Muscle of leg (tissue), 11 donors: ENCODE data around the gene CDH18. TPM values are rescaled to one million over a fixed set of nuclear protein-coding genes. Genes with fewer than 3 reads are reported as not detected.

ENCODE experiments used
- DNase-seq: peaks from one replicate; pipeline ENCODE4 v3.0.0; 2013
- H3K27ac ChIP-seq: one replicate; pipeline ENCODE4 v1.5.1; 2013; ENCODE audit warnings: mild to moderate bottlenecking, low read length, control low read depth
- H3K27me3 ChIP-seq: one replicate; pipeline ENCODE4 v1.6.1; 2013; ENCODE audit warnings: low read length; ENCODE audit not compliant: control insufficient read depth, insufficient read depth
- H3K36me3 ChIP-seq: one replicate; pipeline ENCODE4 v1.6.1; 2013; ENCODE audit warnings: low read length; ENCODE audit not compliant: control insufficient read depth, insufficient read depth
- H3K4me1 ChIP-seq: one replicate; pipeline ENCODE4 v1.6.1; 2013; ENCODE audit warnings: low read length; ENCODE audit not compliant: control insufficient read depth, insufficient read depth
- H3K4me3 ChIP-seq: one replicate; pipeline ENCODE4 v1.5.1; 2013; ENCODE audit warnings: low read length, control low read depth
- H3K9me3 ChIP-seq: replicated peaks from 2 replicates; pipeline ENCODE4 v1.6.1; 2013; ENCODE audit warnings: low read depth, low read length; ENCODE audit not compliant: control insufficient read depth
- WGBS: methylation state at CpG from one replicate; pipeline ENCODE4 v1.1.5; 2013; ENCODE audit warnings: missing lambda C conversion rate; ENCODE audit not compliant: insufficient coverage; 5-methylcytosine and 5-hydroxymethylcytosine counted together
- polyA plus RNA-seq, 8 donors: library from polyadenylated mRNA; unstranded; fragments of 120-200 nt; gene quantifications; one replicate each; pipeline versions ENCODE4 v1.2.1 to v1.2.3, GENCODE V29; 2013; ENCODE audit warnings: inconsistent platforms in 1 of 8, low replicate concordance in 1 of 8; ENCODE audit not compliant: insufficient read length in 8 of 8, insufficient read depth in 1 of 8
- total RNA-seq: library from RNA; stranded (reverse); fragments of 120-200 nt; gene quantifications from one replicate; pipeline ENCODE4 v1.2.4, GENCODE V29; 2013

Gene CDH18
- total and polyA plus RNA-seq, 9 donors, result 7.6 to 20.2 (median 10.5) TPM

DNA sequence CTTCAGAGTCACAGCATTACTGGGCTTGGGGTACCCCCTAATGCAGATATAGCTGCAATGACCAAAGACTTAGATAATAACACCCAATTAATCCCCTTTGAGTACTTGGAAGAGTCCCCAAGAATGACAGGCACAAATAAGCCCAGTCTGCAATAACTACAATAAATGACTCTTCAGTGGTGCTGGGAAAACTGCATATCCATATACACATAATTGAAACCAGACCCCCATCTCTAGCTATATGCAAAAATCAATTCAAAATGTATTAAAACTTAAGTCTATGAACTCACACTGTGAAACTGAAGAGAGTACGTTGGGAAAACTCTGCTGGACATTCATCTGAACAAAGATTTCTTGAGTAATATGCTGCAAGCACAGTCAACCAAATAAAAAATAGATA lies 422.5 kb downstream of the CDH18 start:
- H3K27me3 ChIP-seq, result no peaks in the 10 kb centered on the region
- peak; percentile 74 for DNase-seq
- no peaks in the 10 kb centered on the region for H3K36me3 ChIP-seq
- WGBS, result no CpG with 5 or more reads among the region's 1 CpG
- H3K4me1 ChIP-seq, result no peaks in the 10 kb centered on the region
- peak overlapping the region; percentile 30 for H3K27ac ChIP-seq
- H3K4me3 ChIP-seq, result no peak overlapping the region
- no peaks in the 10 kb centered on the region for H3K9me3 ChIP-seq

DNA sequence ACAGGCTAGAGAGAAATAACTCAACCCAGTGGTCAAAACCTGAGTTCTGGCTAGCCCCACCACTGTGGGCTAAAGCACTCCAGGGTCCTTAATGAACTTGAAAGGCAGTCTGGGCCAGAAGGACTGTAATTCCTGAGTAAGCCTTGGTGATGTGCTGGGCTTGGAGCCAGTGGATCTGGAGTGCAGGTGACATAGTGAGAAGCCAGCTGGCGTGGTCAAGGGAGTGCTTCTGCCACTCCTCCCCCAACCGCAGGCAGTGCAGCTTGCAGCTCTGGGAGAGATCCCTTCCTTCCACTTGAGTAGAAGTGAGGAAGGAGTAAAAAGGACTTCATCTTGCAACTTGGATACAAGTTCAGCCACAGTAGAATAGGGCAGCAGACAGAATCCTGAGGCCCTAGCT lies 424.0 kb downstream of the CDH18 start:
- Histone ChIP-seq H3K27me3 (no peaks in the 10 kb centered on the region), H3K4me1 (no peaks in the 10 kb centered on the region), H3K27ac (no peak overlapping the region), H3K4me3 (no peak overlapping the region), H3K36me3 (no peaks in the 10 kb centered on the region), H3K9me3 (no peaks in the 10 kb centered on the region)
- peak; percentile 20 for DNase-seq
- no CpG with 5 or more reads among the region's 2 CpGs for WGBS

DNA sequence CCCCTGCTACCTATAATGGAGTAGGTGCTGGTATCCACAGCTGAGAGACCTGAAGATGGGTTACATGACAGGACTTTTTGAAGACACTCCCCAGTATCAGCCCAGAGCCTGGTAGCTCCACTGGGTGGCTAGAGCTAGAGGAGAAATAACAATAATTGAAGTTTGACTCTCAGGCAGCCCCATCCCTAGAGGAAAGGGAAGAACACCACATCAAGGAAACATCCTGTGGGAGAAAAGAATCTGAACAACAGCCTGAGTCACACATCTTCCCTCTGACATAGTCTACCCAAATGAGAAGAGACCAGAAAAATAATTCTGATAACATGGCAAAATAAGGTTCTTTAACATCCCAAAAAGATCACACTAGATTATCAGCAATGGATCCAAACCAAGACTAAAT lies 432.1 kb downstream of the CDH18 start:
- Histone ChIP-seq H3K9me3 (no peaks in the 10 kb centered on the region), H3K4me1 (no peaks in the 10 kb centered on the region), H3K36me3 (no peaks in the 10 kb centered on the region), H3K27me3 (no peaks in the 10 kb centered on the region), H3K4me3 (no peak overlapping the region), H3K27ac (no peak overlapping the region)
- DNase-seq, result no peak

DNA sequence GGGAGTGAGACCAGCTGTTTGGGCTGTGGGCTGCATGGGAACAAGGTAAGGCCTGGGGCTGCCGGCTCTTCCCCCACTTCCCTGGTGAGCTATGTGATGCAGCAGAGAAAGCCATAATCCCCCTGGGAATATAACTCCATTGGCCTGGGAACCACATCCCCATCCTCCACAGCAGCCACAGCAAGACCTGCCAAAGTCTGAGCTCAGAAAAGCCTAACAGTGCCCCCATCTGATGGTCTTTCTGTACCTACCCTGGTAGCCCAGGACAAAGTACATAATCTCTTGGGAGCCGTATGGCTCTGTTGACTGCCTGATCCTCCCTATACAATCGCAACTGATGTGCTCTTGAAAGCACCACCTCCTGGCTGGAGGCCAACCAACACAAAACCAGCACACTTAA lies 432.6 kb downstream of the CDH18 start:
- Histone ChIP-seq H3K9me3 (no peaks in the 10 kb centered on the region), H3K4me1 (no peaks in the 10 kb centered on the region), H3K4me3 (no peak overlapping the region), H3K27ac (no peak overlapping the region), H3K27me3 (no peaks in the 10 kb centered on the region), H3K36me3 (no peaks in the 10 kb centered on the region)
- 100% methylated on average over 1 of the region's 3 CpGs for WGBS
- DNase-seq, result no peak

DNA sequence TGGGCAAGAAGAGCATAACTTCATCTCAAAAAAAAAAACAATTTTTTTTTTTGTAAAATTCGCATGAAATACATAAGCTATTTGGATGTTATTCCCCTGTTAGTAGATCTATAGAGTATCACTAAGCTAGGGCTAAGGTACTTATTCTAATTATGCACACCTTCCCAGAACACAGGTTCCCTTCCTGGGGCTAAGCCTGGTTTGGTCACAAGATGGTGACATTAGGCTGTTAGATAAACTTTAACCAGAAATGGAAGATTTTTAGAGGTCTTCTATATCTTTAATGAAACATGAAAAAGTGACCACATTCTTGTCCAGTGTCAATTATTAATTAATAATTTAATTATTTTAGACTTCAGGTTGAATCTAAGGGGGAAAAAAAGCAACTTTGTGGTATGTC lies 433.5 kb downstream of the CDH18 start:
- H3K4me3 ChIP-seq, result no peak overlapping the region
- DNase-seq, result no peak
- H3K9me3 ChIP-seq, result no peaks in the 10 kb centered on the region
- no peaks in the 10 kb centered on the region for H3K4me1 ChIP-seq
- WGBS, result no CpG with 5 or more reads among the region's 1 CpG
- H3K36me3 ChIP-seq, result no peaks in the 10 kb centered on the region
- H3K27me3 ChIP-seq, result no peaks in the 10 kb centered on the region
- no peak overlapping the region for H3K27ac ChIP-seq

DNA sequence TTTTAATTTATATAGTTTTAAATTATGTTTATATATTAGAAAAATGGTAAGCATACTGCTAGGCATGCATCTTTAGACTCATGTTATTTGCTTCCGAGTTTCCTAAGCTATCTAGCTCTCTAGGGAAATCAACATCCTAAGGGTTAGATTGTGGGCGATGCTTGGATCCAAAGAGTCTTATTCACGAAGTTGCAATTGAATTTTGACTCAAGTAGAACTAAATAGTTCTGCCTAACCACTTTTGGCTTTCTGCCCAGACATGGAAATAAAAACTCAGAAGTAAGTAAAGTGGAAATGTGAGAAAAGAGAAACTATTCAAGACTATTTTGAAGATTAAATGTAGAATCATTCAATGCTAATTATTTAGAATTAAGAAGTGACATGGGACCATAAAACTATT lies 440.4 kb downstream of the CDH18 start:
- H3K4me1 ChIP-seq, result no peaks in the 10 kb centered on the region
- no peak overlapping the region for H3K4me3 ChIP-seq
- no CpG with 5 or more reads among the region's 3 CpGs for WGBS
- no peak overlapping the region for H3K27ac ChIP-seq
- H3K27me3 ChIP-seq, result no peaks in the 10 kb centered on the region
- no peaks in the 10 kb centered on the region for H3K36me3 ChIP-seq
- DNase-seq, result peak; percentile 94
- no peaks in the 10 kb centered on the region for H3K9me3 ChIP-seq

DNA sequence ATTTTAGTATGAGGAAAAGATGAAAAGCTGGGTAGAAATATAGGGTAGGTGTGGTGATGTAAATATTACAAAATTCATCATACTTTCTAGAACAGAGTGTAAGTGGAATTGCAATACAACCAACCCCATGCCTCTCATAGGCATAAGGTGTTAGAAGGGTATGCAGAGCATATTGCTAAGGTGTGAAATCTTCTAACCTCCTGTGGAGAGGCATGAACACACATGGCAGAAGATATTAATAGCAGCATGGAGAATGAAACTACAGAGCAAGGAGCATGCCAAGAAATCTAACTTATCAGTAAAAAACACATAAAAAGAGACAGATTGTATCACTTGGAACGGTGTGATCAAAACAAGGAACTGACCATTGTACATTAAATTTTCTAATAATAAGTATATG lies 441.5 kb downstream of the CDH18 start:
- H3K9me3 ChIP-seq, result no peaks in the 10 kb centered on the region
- WGBS, result no CpG with 5 or more reads among the region's 1 CpG
- no peaks in the 10 kb centered on the region for H3K4me1 ChIP-seq
- H3K36me3 ChIP-seq, result no peaks in the 10 kb centered on the region
- DNase-seq, result no peak
- H3K27ac ChIP-seq, result no peak overlapping the region
- no peaks in the 10 kb centered on the region for H3K27me3 ChIP-seq
- H3K4me3 ChIP-seq, result no peak overlapping the region

DNA sequence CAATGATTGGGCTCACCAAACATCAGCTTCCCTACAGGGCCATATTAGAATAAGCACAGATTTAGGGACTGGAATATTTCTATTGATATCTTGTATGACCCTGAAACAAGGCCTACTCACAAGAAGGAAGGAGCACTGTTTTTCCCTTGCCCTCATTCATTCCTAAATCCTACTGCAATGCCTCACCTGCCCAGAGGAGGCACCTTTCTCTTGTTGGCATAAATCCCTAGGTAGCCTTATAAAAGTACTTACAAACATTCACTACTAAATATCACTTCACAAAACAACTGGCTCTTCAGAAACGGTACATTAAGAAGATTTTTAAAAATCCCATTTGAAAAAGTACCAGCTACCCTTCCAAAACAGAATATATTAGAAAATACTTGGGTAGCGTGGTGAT lies 449.4 kb downstream of the CDH18 start:
- no peak for DNase-seq
- no CpG with 5 or more reads among the region's 2 CpGs for WGBS
- Histone ChIP-seq H3K9me3 (no peaks in the 10 kb centered on the region), H3K4me1 (no peaks in the 10 kb centered on the region), H3K36me3 (no peaks in the 10 kb centered on the region), H3K27me3 (no peaks in the 10 kb centered on the region), H3K4me3 (no peak overlapping the region), H3K27ac (no peak overlapping the region)

DNA sequence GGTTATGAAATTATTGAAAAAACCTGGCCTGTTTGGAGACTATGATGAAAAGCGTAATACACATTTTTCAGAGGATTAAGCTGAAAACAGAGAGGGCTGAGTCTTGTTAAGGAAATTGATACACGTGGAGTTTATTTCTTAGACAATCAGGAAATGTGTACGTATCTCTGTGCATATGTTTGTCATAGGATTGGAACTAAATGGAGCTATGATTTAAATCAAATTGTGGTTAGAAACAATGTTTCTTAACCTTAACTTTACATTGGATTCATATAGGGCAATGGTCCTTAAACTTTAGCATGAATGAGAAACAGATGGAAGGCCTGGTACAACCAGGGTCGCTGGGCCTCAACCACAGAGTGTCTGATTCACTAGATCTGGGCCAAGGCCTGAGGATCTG lies 451.6 kb downstream of the CDH18 start:
- no peak for DNase-seq
- 69% methylated on average over 3 of the region's 4 CpGs for WGBS

DNA sequence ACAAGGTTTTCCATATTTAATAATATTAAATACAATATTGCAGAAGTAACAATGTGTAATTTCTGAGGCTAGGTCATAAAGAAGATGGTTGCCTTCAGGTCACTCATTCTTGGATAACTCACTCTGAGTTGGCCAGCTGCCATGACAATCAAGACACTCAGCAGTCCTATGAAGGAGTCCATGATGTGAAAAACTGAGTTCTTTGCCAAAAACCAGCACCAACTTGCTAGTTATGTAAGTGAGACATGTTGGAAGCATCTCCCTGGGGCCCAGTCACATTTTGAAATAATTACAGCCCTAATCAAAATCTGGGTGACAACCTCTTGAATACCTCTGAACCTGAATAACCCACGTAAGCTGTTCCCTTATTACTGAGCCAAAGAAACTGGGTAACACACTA lies 453.2 kb downstream of the CDH18 start:
- Histone ChIP-seq H3K4me3 (no peak overlapping the region), H3K4me1 (no peaks in the 10 kb centered on the region), H3K36me3 (no peaks in the 10 kb centered on the region), H3K27me3 (no peaks in the 10 kb centered on the region), H3K27ac (no peak overlapping the region), H3K9me3 (no peaks in the 10 kb centered on the region)
- WGBS, result no CpG with 5 or more reads among the region's 1 CpG
- no peak for DNase-seq

More for the DNA sequence above, 451.6 kb downstream of the CDH18 start:
- H3K9me3 ChIP-seq, result no peaks in the 10 kb centered on the region
- no peaks in the 10 kb centered on the region for H3K27me3 ChIP-seq
- H3K4me3 ChIP-seq, result no peak overlapping the region
- H3K4me1 ChIP-seq, result no peaks in the 10 kb centered on the region
- H3K27ac ChIP-seq, result no peak overlapping the region
- no peaks in the 10 kb centered on the region for H3K36me3 ChIP-seq

DNA sequence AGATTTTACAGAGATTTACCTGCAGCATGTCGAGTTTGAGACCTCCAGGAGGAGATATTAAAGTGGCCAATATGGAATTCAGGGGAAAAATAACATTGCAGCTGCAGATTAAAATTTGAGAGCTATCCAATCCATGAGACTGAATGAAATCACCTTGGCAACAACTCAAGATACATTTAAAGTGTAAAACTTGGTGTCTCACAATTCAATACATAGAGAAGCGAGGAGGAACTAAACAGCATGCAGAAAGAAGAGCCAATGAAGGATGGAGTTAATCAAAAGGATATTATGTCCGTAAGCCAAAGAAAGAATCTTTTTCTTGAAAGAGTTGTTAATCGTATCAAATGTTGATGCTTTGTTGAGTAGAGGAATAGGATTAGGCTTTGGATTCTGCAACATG lies 455.1 kb downstream of the CDH18 start:
- no peak overlapping the region for H3K27ac ChIP-seq
- H3K9me3 ChIP-seq, result no peaks in the 10 kb centered on the region
- no peak overlapping the region for H3K4me3 ChIP-seq
- 34% methylated on average over 2 of the region's 4 CpGs for WGBS
- no peaks in the 10 kb centered on the region for H3K36me3 ChIP-seq
- DNase-seq, result peak; percentile 81
- no peaks in the 10 kb centered on the region for H3K27me3 ChIP-seq
- H3K4me1 ChIP-seq, result no peaks in the 10 kb centered on the region
